ENCODE results near the gene PUSL1.
A peak's percentile ranks its signal among the peaks of the same experiment; 100 is the strongest.

The PUSL1 gene

GRCh38 chr1:1307923-1308755 lies at the start of gene PUSL1, which contains the start of gene ACAP3:
TSS of gene PUSL1 (plus strand) at chr1:1308597. CDS start at chr1:1308644, 47 bp downstream.
TSS of gene ACAP3 (minus strand) at chr1:1307930. CDS start at chr1:1307815, 115 bp downstream.
- DNase-seq, result peak; percentile 93

GRCh38 chr1:1259119-1259488 lies 49.3 kb upstream of the PUSL1 start:
- DNase-seq, result no peak

GRCh38 chr1:1259540-1259939 lies 48.9 kb upstream of the PUSL1 start:
- DNase-seq, result no peak

GRCh38 chr1:1259951-1260600 lies 48.3 kb upstream of the PUSL1 start:
- DNase-seq, result no peak

- no peak for DNase-seq
These were observed 47.4 kb upstream of the PUSL1 start for GRCh38 chr1:1260843-1261560.

GRCh38 chr1:1262071-1262470 lies 46.3 kb upstream of the PUSL1 start:
- DNase-seq, result no peak

- DNase-seq, result no peak
These were observed 45.6 kb upstream of the PUSL1 start for GRCh38 chr1:1262758-1263157.

- DNase-seq, result no peak
These were observed 44.4 kb upstream of the PUSL1 start for GRCh38 chr1:1264026-1264425.

- no peak for DNase-seq
These were observed 43.5 kb upstream of the PUSL1 start for GRCh38 chr1:1264868-1265272.

- no peak for DNase-seq
These were observed 40.7 kb upstream of the PUSL1 start for GRCh38 chr1:1267488-1268283.

GRCh38 chr1:1268284-1268682 lies 40.1 kb upstream of the PUSL1 start:
- DNase-seq, result no peak

- DNase-seq, result no peak
These were observed 37.6 kb upstream of the PUSL1 start for GRCh38 chr1:1270813-1271212.

GRCh38 chr1:1272341-1273208 lies 35.8 kb upstream of the PUSL1 start:
- no peak for DNase-seq

- DNase-seq, result no peak
These were observed 35.2 kb upstream of the PUSL1 start for GRCh38 chr1:1273209-1273511.

- peak; percentile 91 for DNase-seq
These were observed 34.7 kb upstream of the PUSL1 start, which contains the start of gene UBE2J2 for GRCh38 chr1:1273512-1274298. TSS of gene UBE2J2 (minus strand) at chr1:1273854. CDS start at chr1:1267992, 5,862 bp downstream.

- DNase-seq, result no peak
These were observed 34.0 kb upstream of the PUSL1 start for GRCh38 chr1:1274299-1274930.

GRCh38 chr1:1274931-1275431 lies 33.4 kb upstream of the PUSL1 start:
- DNase-seq, result no peak

- no peak for DNase-seq
These were observed 32.6 kb upstream of the PUSL1 start for GRCh38 chr1:1275836-1276235.

GRCh38 chr1:1278620-1279019 lies 29.8 kb upstream of the PUSL1 start:
- no peak for DNase-seq

GRCh38 chr1:1279028-1279427 lies 29.4 kb upstream of the PUSL1 start:
- no peak for DNase-seq
